ENCODE data around the gene GUCY1A1. TPM values are rescaled to one million over a fixed set of nuclear protein-coding genes. Genes with fewer than 3 reads are reported as not detected.

Gene GUCY1A1
- total RNA-seq, 1 experiment from 2014 or later, result not detected

- TF ChIP-seq REST (IDR thresholded peaks at IDR 0.05; ENCODE audit: low read depth) (no peak), MAX (IDR thresholded peaks at IDR 0.05) (no peak), EZH2phosphoT487 (IDR thresholded peaks at IDR 0.05; ENCODE audit: borderline replicate concordance) (no peak), JUND (IDR thresholded peaks at IDR 0.05) (no peak), POLR2AphosphoS5 (IDR thresholded peaks at IDR 0.05; ENCODE audit: low read depth, low read length) (no peak)
These were observed 95.3 kb downstream of the GUCY1A1 start (continued) for GRCh38 chr4:155761916-155762315.

- CTCF ChIA-PET, result no interaction called here
- no peak overlapping the region for H3K4me2 ChIP-seq (ENCODE audit: low read length)
- no TSS peak for BruUV-seq (replicated peaks)
- POLR2A ChIA-PET, result no interaction called here
- H3K27me3 ChIP-seq (ENCODE audit: insufficient read depth, low read length), result no peaks in the 10 kb centered on the region
- no peak for ATAC-seq
- RAD21 ChIA-PET (ENCODE audit: low non-redundant PET in 1 of 2, low total read pairs in 2 of 2, uncharacterized antibody in 2 of 2, unreplicated experiment in 2 of 2), result no interaction called here
- DNase-seq (ENCODE audit: low read depth, low spot score), result no peak
- no peak overlapping the region for H2AFZ ChIP-seq (ENCODE audit: low read depth, low read length, poor library complexity, severe bottlenecking)
- no peaks in the 10 kb centered on the region for H3K9me3 ChIP-seq (ENCODE audit: control insufficient read depth in 1 of 2, insufficient read depth in 1 of 2, low read depth in 1 of 2, low read length in 2 of 2)
- no peak for TF ChIP-seq SRF (IDR thresholded peaks at IDR 0.05; ENCODE audit: low read depth)
- H3K9ac ChIP-seq (ENCODE audit: low read length), result no peak overlapping the region
- intact Hi-C loops (cut with micrococcal nuclease), result no loop called here
- H3K36me3 ChIP-seq (ENCODE audit: control insufficient read depth in 1 of 2, insufficient read depth in 2 of 2, low read length in 2 of 2), result no peaks in the 10 kb centered on the region
- H4K20me1 ChIP-seq (ENCODE audit: insufficient read depth), result no peaks in the 10 kb centered on the region
- H3K27ac ChIP-seq (ENCODE audit: low read depth, low read length), result no peak overlapping the region
- H3K4me1 ChIP-seq (ENCODE audit: control insufficient read depth in 1 of 2, insufficient read depth in 2 of 2, low read length in 2 of 2), result no peaks in the 10 kb centered on the region
- H3K4me3 ChIP-seq (replicated peaks in 1 of 2; ENCODE audit: low read depth in 1 of 2, low read length in 2 of 2), result no peak overlapping the region
- H3K79me2 ChIP-seq (ENCODE audit: insufficient read depth, low read length), result no peaks in the 10 kb centered on the region
- no peaks in the 10 kb centered on the region for H3K9me2 ChIP-seq (ENCODE audit: insufficient read depth)
These were observed 95.7 kb downstream of the GUCY1A1 start for GRCh38 chr4:155762334-155762733.

All from HCT116 (cell line).